Suprapubic skin (tissue), 4 donors: ENCODE results near the gene CACNA1E. TPM values are rescaled to one million over a fixed set of nuclear protein-coding genes. Genes with fewer than 3 reads are reported as not detected.

ENCODE experiments used
- DNase-seq, 2 donors: peaks; one replicate each; pipeline ENCODE4 v3.0.0-alpha.2; 2019; ENCODE audit warnings: low spot score in 2 of 2
- H3K27ac ChIP-seq: fragments of 200-600 bp; sonication (generic); one replicate; pipeline ENCODE4 v1.5.1; 2019
- H3K27me3 ChIP-seq: fragments of 200-600 bp; sonication (generic); one replicate; pipeline ENCODE4 v1.5.1; 2019
- H3K36me3 ChIP-seq: fragments of 200-600 bp; sonication (generic); one replicate; pipeline ENCODE4 v1.5.1; 2019
- H3K4me1 ChIP-seq: fragments of 200-600 bp; sonication (generic); one replicate; pipeline ENCODE4 v1.5.1; 2019
- H3K4me3 ChIP-seq: fragments of 200-600 bp; sonication (generic); one replicate; pipeline ENCODE4 v1.5.1; 2019; ENCODE audit warnings: mild to moderate bottlenecking
- H3K9me3 ChIP-seq: fragments of 200-600 bp; sonication (generic); one replicate; pipeline ENCODE4 v1.5.1; 2019
- CTCF ChIP-seq, 2 donors: fragments of 200-600 bp in 1 of 2; fragments of 450-650 bp in 1 of 2; sonication (generic) in 1 of 2; IDR thresholded peaks; one replicate each; pipeline ENCODE4 v1.5.1; 2016 to 2019; ENCODE audit warnings: antibody characterized with exemption in 2 of 2, mild to moderate bottlenecking in 1 of 2, moderate library complexity in 1 of 2
- EP300 ChIP-seq: sonication (generic); formaldehyde crosslinking; IDR thresholded peaks from one replicate; pipeline ENCODE4 v1.6.1; 2017; ENCODE audit warnings: antibody characterized with exemption
- POLR2A ChIP-seq, 2 donors: fragments of 450-650 bp; IDR thresholded peaks; one replicate each; pipeline ENCODE4 v1.6.1; 2017; ENCODE audit warnings: antibody characterized with exemption in 2 of 2, mild to moderate bottlenecking in 2 of 2, moderate library complexity in 2 of 2
- POLR2AphosphoS5 ChIP-seq, 3 donors: sonication (generic); formaldehyde crosslinking; IDR thresholded peaks; one replicate each; pipeline ENCODE4 v1.6.1; 2017; ENCODE audit warnings: antibody characterized with exemption in 3 of 3
- WGBS: methylation state at CpG from one replicate; pipeline ENCODE4 v1.1.5; 2018; 5-methylcytosine and 5-hydroxymethylcytosine counted together
- total RNA-seq, 4 donors: library from RNA; depleted of rRNA; stranded (reverse); fragments of >200 nt; gene quantifications; one replicate each; pipeline ENCODE4 v1.1.0, GENCODE V29; 2016

Gene CACNA1E
- total RNA-seq, 4 donors from 2014 or later = not detected

GRCh38 chr1:181767001-181767708 lies 283.8 kb downstream of the CACNA1E start:
- Histone ChIP-seq H3K27ac (no peak overlapping the region), H3K4me1 (peaks cover 7% of the 10 kb centered on the region), H3K4me3 (no peak overlapping the region), H3K9me3 (no peaks in the 10 kb centered on the region), H3K36me3 (no peaks in the 10 kb centered on the region), H3K27me3 (peaks cover 6% of the 10 kb centered on the region)
- no peak for TF ChIP-seq POLR2A (IDR thresholded peaks at IDR 0.05)
- TF ChIP-seq POLR2AphosphoS5 (IDR thresholded peaks at IDR 0.05) = no peak
- no peak for TF ChIP-seq CTCF (IDR thresholded peaks at IDR 0.05)
- no peak for TF ChIP-seq EP300
- 33% methylated on average over 1 of the region's 2 CpGs for WGBS
- DNase-seq = no peak

GRCh38 chr1:181768211-181768929 lies 285.1 kb downstream of the CACNA1E start:
- H3K4me1 ChIP-seq = peaks cover 7% of the 10 kb centered on the region
- WGBS = 43% methylated on average over 3 of the region's 3 CpGs
- H3K27me3 ChIP-seq = no peaks in the 10 kb centered on the region
- H3K9me3 ChIP-seq = no peaks in the 10 kb centered on the region
- H3K4me3 ChIP-seq = no peak overlapping the region
- no peak for DNase-seq
- peak overlapping the region; percentile 55 for H3K27ac ChIP-seq
- no peaks in the 10 kb centered on the region for H3K36me3 ChIP-seq
- no peak for TF ChIP-seq POLR2A (IDR thresholded peaks at IDR 0.05)

- peaks cover 7% of the 10 kb centered on the region for H3K4me1 ChIP-seq
- 74% methylated on average over 4 of the region's 4 CpGs for WGBS
- H3K9me3 ChIP-seq = no peaks in the 10 kb centered on the region
- no peak for DNase-seq
- no peak for TF ChIP-seq POLR2A (IDR thresholded peaks at IDR 0.05)
- no peak overlapping the region for H3K4me3 ChIP-seq
- H3K27ac ChIP-seq = peak overlapping the region; percentile 55
- H3K27me3 ChIP-seq = no peaks in the 10 kb centered on the region
- H3K36me3 ChIP-seq = no peaks in the 10 kb centered on the region
Measured at GRCh38 chr1:181768930-181769280, 285.6 kb downstream of the CACNA1E start.

- H3K27ac ChIP-seq = no peak overlapping the region
- no peaks in the 10 kb centered on the region for H3K27me3 ChIP-seq
- H3K4me3 ChIP-seq = no peak overlapping the region
- H3K9me3 ChIP-seq = no peaks in the 10 kb centered on the region
- DNase-seq = no peak
- H3K36me3 ChIP-seq = no peaks in the 10 kb centered on the region
- TF ChIP-seq CTCF (IDR thresholded peaks at IDR 0.05) (no peak), EP300 (no peak), POLR2A (IDR thresholded peaks at IDR 0.05) (no peak), POLR2AphosphoS5 (IDR thresholded peaks at IDR 0.05) (no peak)
- H3K4me1 ChIP-seq = peaks cover 7% of the 10 kb centered on the region
Measured at GRCh38 chr1:181769846-181770245, 286.5 kb downstream of the CACNA1E start.

- no peak for TF ChIP-seq POLR2A (IDR thresholded peaks at IDR 0.05)
- no peak for TF ChIP-seq EP300
- TF ChIP-seq CTCF (IDR thresholded peaks at IDR 0.05) = no peak
- TF ChIP-seq POLR2AphosphoS5 (IDR thresholded peaks at IDR 0.05) = no peak
- no peak for DNase-seq
- H3K4me3 ChIP-seq = no peak overlapping the region
- H3K9me3 ChIP-seq = no peaks in the 10 kb centered on the region
- peaks cover 7% of the 10 kb centered on the region for H3K4me1 ChIP-seq
- no peak overlapping the region for H3K27ac ChIP-seq
- WGBS = 79% methylated on average over 1 of the region's 1 CpG
- no peaks in the 10 kb centered on the region for H3K27me3 ChIP-seq
- no peaks in the 10 kb centered on the region for H3K36me3 ChIP-seq
Measured at GRCh38 chr1:181772714-181773113, 289.4 kb downstream of the CACNA1E start.

- Histone ChIP-seq H3K27ac (no peak overlapping the region), H3K4me1 (no peaks in the 10 kb centered on the region), H3K9me3 (no peaks in the 10 kb centered on the region), H3K27me3 (peaks cover 3% of the 10 kb centered on the region), H3K4me3 (no peak overlapping the region), H3K36me3 (no peaks in the 10 kb centered on the region)
- 90% methylated on average over 10 of the region's 10 CpGs for WGBS
- TF ChIP-seq POLR2AphosphoS5 (IDR thresholded peaks at IDR 0.05) (no peak), POLR2A (IDR thresholded peaks at IDR 0.05) (no peak), EP300 (no peak), CTCF (IDR thresholded peaks at IDR 0.05) (no peak)
- DNase-seq = no peak
Measured at GRCh38 chr1:181776044-181776443, 292.7 kb downstream of the CACNA1E start.
